ENCODE data around the gene DOCK6.

DNA sequence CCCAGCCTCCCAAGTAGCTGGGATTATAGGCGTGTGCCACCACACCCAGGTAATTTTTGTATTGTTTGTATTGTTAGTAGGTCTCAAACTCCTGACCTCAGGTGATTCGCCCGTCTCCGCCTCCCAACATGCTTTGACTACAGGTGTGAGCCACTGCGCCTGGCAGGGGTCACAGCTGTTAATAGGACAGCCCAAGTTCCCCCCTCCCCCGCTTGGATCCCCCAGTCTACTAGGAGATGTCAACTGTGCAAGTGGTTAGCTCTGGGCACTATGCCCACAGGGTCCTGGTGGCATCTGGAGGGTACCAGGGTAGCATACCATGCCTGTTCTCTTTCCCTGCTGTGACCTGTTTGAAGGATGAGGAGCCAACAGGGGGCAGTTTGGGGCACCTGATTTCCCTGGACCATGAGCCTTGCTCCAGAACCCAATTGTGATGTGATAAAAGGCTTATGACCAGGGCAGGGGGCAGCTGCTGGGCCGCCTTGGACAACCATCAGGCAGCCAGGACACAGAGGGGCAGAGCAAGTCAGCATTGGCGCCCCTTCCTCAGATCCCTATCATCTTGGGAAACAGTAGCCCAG lies 33.4 kb upstream of the DOCK6 start, which contains the start of gene TSPAN16:
- TF ChIP-seq MAZ (IDR thresholded peaks at IDR 0.05; ENCODE audit: borderline replicate concordance, low read depth, low read length) (no peak), MAZ (CRISPR knock-in tag; IDR thresholded peaks at IDR 0.05; ENCODE audit: low read depth) (no peak), FLYWCH1 (CRISPR knock-in tag; IDR thresholded peaks at IDR 0.05) (no peak)

All from HepG2 (cell line).